ENCODE data around the gene PTDSS2.

DNA sequence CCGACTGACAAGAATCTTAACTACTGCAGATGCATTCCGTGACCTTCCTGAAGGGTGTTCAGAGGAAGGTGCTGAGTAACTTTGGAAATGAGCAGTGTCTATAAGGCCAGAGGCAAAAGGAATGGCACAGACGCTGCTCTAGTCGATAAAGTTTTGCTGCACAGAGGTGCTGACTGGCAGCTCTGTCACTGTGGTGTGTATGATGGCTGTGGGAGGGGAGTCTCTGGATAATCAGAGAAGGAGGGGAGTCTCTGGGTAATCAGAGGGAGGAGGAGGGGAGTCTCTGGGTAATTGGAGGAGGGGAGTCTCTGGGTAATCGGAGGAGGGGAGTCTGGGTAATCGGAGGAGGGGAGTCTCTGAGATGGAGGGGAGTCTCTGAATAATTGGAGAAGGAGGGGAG lies 18.4 kb downstream of the PTDSS2 start:
- TF ChIP-seq ZNF124 (CRISPR knock-in tag; IDR thresholded peaks at IDR 0.05) (no peak), EED (CRISPR knock-in tag; IDR thresholded peaks at IDR 0.05) (no peak)
